HG03097 (cell line): ENCODE data around the gene PDE4D.
A peak's percentile ranks its signal among the peaks of the same experiment; 100 is the strongest.
"Not testable (repeated sequence)": the region's sequence is repeated elsewhere in the genome, so short reads cannot be mapped to it uniquely, and the experiment has no call there.

Experiments used
- ATAC-seq: cut with Tn5 transposase; IDR thresholded peaks from one replicate; pipeline ENCODE4 v1.9.1; 2021; ENCODE audit not compliant: unreplicated experiment, low FRiP score

PDE4D gene

DNA sequence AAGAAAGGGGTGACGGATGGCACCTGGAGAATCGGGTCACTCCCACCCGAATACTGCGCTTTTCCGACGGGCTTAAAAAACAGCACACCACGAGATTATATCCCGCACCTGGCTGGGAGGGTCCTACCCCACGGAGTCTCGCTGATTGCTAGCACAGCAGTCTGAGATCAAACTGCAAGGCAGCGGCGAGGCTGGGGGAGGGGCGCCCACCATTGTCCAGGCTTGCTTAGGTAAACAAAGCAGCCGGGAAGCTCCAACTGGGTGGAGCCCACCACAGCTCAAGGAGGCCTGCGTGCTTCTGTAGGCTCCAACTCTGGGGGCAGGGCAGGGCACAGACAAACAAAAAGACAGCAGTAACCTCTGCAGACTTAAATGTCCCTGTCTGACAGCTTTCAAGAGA is 498.6 kb downstream of the PDE4D start:
- not testable (repeated sequence) for ATAC-seq

DNA sequence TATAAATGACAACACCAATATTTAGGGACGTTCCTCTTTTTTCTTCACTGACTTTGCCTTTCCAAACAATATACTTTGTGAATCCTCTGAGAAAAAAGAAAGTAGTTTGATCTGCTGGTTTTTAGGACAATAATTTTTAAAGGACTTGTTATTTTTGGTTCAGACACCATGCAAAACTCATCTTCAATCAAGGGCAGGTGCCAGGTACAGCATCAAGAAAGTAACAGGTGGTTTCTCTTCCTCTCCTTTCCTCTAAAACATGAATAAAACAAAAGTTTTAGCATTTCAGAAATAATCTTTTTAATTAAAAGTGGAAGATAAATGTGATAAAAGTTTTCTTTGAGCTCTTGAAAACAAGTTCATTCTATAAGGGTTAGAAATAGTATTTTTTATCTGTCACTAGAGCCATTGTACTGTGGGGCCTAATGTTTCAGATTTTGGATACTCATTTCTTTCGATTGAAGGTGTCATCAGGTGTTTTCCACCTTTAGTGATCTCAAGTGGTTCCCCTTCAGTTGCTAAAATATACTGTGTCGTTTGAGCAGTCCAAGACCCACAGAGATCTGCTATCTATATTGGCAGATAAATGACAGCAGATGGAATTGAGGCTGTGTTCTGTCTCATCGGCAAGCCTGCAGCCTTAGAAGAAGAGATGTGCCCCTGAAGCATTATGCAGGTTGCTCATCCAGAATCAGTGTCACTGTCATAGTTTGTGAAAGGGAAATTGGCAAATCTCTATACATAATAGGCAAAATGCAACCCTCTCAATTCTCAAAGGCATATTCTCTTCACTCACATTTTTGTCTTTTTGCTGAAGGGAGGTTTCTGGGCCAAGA is 499.7 kb downstream of the PDE4D start:
- no peak for ATAC-seq

- ATAC-seq, result no peak
Observed at GRCh38 chr5:59391576-59391975, 501.9 kb downstream of the PDE4D start.

- ATAC-seq, result no peak
Observed at GRCh38 chr5:59390989-59391388, 502.5 kb downstream of the PDE4D start.

DNA sequence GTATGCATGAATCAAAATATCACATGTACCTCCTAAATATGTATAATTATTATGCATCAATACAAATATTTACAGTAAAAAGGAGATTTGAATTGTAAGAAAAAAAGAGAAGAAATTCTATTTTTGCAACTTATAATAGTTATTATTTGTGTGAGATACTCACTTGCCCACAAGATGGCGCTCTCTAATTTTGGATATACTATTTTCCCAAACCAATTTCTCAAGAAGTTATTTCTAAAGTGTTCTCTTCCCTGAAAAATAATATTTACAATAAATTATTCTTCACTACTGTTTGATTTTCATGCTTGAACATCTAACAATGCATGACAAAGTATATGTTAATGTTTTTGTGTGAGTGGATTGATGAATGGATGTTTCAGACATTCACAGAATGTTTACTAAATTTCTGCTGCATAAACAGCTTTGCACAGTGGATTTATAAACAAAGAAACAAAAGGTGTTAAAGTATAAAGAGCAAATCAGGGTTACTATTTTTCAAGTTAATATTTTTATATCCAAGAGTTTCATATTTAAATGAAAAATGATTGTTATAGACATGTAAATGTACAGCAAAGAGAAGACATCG is 503.4 kb downstream of the PDE4D start:
- ATAC-seq, result no peak

DNA sequence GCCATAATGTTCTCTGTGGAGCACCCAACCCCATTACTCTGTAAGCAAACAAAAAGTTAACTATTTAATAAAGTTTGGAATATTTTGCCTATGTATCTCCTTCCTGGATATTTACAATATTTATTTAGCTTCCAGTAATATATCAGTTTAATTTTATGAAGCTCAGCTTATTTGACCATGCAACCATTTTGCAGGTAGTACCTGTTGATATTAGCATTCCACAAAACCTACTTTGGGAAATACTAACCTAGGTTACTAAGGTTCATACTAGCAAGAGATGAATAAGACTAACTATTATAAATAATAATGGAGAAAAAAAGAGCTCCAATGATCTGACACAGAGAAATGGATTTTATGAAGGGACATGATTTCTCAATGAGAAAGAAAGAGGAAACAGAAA is 506.4 kb downstream of the PDE4D start:
- no peak for ATAC-seq

DNA sequence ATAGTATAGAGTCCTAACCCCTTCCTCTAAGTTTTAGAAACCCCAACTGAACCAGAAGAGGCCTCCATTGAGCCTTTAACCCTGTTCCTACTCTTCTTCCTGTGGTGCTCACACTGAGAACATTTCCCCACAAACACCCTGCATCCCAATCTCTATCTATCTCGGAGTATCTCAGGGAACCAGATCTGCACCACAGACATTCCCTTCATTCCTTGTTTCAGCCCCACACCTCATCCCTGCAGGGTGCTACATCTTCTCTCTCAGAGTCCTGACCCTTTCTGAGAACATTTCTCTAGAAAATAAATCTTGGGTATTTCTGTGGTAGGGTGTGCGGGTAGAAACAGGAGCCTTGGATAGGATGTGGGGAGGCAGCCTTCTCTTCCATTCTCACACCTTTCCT is 507.8 kb downstream of the PDE4D start:
- ATAC-seq, result no peak

DNA sequence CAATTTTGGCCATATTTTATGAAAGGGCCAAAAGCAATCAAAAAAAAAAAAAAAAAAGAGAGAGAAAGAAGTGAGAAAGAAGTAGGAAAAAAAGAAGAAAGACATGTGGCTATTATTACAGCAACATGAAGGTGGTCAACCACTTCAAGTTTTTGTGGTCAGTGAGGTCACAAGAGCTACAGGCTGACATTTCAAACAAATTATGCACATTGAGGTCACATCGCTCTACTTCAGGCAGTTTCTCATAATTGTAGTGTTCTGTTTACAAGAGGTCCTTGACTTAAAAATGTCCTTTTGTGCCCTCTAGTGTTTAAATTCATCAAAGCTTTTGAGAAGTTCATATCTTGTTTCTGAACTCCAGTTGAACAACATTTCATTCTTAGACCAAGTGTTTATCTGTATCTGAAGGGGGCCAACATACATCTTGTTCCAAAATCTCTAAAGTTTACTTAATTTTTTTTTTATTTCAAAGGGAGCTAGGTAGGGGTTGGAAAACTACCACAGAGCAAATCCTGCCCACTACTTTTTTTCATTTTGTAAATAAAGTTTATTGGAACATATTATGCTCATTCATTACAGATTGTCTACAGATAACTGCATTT is 513.1 kb downstream of the PDE4D start:
- peak; percentile 94 for ATAC-seq

DNA sequence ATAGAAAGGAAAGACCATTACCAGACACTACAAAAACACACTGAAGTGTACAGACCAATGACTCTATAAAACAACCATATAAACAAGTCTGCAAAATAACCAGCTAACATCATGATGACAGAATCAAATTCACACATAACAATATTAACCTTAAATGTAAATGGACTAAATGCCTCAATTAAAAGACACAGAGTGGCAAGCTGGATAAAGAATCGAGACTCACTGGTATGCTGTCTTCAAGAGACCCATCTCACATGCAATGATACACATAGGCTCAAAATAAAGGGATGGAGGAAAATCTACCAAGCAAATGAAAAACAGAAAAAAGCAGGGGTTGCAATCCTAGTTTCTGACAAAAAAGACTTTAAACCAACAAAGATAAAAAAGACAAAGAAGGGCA is 519.5 kb downstream of the PDE4D start:
- ATAC-seq, result not testable (repeated sequence)

- ATAC-seq, result no peak
Observed at GRCh38 chr5:59371525-59372127, 521.9 kb downstream of the PDE4D start.

DNA sequence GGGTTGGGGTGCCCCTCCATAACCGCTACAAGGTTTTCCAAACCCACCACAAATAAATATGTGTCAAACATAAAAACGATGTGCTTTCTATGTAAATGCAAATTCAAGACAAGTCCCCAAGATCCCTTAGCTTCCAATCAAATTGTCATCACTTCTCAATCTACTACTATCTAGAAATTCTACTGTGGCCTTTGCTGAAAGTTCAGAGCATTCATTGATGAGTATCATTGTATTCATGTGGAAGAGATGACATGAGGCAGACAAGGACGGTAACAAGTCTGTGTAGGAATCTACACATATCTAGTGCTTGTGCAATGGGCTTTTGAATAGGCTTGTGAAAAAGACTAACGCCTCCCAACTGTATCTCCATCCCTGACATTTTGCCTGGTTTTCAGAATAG is 524.6 kb downstream of the PDE4D start:
- no peak for ATAC-seq

DNA sequence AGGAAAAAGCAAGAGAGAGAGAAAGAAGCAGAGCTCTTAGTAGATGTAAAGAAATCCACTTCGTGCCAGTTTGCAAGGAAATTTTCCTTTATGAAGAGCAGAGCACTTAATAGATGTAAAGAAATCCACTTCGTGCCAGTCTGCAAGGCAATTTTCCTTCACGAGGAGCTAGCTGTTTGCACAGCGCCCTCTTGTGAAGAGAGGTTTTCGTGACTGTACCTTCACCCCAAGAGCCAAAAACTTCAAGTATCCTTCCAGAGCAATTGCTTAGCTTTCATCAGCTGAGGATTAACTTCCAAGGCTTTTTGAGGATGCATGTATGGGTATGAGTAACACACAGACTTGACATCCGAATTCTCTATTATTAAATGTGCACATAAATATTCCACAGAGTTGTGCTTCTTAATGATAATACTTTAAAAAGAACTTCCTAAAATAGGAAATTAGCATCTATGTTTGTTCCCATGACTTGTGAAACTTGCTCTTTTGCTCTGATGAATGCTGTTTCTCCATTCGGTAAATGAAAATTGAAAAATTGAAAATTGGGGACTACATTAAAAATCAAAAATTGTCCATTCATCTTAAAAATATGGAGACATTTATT is 525.6 kb downstream of the PDE4D start:
- ATAC-seq, result no peak

DNA sequence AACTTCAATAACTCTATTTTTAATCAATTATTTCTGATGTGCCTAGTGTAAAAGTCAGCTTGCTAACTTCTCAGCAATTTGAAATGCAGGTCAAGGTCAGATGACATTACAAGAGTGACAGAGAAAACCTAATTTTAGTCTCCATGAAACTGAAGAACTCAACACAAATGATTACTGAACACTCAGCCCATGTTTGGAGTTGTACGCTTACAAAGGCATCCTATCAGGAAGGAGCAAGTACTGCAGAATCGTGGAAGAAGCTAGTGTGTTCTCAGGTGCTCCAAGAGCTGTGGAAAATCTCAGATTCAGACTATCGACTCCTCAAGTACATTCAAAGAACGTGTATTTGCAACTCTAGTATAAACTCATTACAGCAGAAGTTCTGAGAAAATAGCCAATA is 526.7 kb downstream of the PDE4D start:
- ATAC-seq, result no peak

DNA sequence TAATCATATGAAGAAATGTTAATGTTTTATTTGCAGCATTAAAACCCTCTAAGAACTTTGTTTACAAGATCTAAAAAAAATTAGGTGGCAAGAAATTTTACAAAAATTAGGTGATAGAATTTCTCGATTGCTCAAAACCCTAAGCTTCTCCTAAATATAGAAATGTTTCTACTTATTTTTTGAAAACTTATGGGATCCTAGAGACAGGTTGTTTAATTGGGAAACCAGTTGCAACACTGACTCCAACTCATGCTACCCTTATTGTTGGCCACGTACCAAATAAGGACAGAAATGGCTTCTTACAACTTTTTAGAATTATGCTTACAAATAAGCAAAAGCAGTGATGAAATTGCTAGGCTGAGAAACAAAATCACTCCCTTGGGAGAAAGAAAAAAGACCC is 531.1 kb downstream of the PDE4D start:
- ATAC-seq, result no peak

- ATAC-seq, result no peak
Observed at GRCh38 chr5:59361454-59361853, 532.1 kb downstream of the PDE4D start.

- no peak for ATAC-seq
Observed at GRCh38 chr5:59360130-59360555, 533.4 kb downstream of the PDE4D start.

- no peak for ATAC-seq
Observed at GRCh38 chr5:59358005-59358861, 535.3 kb downstream of the PDE4D start.

DNA sequence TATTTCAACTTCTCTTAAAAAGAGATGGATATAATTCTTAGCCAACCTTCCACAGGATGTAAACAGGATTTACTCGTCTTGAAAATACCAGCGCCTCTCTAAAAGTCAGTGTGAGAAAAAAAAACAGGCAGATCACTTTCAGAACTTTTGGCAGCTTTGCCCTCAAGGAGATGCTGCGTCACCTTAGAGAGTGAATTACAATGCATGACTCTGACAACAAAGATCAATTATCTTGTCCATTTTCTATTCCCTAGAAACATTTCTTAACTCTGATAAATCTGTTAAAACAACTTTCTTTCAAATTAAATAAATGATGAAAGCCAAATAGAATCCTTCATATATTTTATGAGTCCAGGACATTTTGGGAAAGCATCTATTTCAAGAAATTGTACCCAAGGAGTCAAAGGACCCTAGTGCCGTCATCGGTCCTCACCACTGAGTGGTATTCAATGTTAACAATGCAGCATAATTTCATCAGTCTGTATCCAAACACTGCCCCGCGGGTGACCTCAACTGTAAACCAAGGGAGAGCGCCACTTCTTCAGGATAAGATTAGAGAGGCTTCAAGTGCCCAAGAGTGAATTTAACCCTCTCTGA is 536.0 kb downstream of the PDE4D start:
- ATAC-seq, result no peak

DNA sequence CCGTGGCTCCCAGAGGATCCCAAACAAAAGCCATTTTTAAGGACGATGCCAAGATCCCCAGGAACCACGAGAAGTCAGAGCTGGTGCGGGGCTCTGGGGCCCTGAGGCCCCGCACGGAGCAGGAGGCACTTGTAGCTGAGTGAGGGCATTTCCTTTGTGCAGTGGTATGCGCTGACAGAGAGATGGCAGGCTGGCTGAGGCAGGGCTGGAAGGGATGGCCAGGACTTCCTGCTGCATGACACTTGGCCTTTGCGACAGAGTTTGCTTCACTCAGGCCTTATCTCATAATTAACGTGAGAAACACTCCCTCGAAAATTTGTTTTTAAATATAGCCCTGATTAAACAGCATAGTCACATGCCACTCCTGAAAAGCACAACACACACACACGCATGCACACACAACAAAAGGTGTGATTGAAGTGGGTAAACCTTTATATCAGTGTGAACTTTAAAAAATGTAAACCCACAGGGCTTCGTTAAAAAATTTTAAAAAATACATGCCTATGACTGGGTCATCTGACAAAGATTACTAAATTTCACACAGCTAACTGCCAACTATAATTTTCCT is 536.6 kb downstream of the PDE4D start:
- ATAC-seq, result no peak
